Hematopoietic multipotent progenitor cell treated with erythropoietin and hydrocortisone succinate and interleukin-3 and kit ligand, for 6 days (in vitro differentiated cells): ENCODE results near the gene SIMC1.
A peak's percentile ranks its signal among the peaks of the same experiment; 100 is the strongest.
"Not testable (repeated sequence)": the region's sequence is repeated elsewhere in the genome, so short reads cannot be mapped to it uniquely, and the experiment has no call there.

Experiments
- DNase-seq: peaks from one replicate; pipeline ENCODE4 v3.0.0-alpha.2; 2015

SIMC1 gene

DNA sequence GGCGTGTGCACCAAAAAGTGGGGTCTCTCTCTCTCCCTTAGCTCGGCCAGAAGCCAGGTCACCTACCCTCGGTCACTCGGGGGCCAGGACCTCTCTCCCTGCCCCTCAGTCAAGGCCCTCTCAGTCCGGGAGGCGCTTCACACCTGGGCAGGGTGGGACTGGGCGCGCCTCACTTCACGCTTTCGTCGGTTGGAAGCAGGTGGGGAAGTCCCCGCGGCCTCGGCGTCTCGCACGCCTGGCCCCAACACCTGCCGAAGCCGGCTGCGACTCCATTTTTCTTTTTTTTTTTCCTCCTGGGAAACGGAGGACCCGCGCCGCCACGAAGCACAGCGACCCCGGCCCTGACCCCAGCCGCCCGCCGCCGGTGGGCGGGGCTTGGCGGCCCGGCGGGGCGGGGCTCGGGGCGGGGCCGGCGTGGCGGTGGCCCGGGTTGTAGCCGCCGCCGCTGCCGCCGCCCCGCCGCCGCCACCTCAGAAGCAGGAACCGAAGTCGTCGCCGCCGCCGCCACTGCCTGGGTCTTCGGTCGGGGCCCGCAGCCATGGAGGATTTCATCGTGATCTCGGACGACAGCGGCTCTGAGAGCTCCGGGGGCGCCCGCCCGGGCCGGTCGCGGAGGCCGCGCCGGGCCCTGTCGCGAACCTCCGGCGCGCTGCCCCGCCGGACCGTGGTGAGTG is at the start of gene SIMC1:
TSS of gene SIMC1 (plus strand) at position 454 of the 674 bp plus-strand sequence. CDS start at position 539, 85 bp downstream.
- peak; percentile 7 for DNase-seq

DNA sequence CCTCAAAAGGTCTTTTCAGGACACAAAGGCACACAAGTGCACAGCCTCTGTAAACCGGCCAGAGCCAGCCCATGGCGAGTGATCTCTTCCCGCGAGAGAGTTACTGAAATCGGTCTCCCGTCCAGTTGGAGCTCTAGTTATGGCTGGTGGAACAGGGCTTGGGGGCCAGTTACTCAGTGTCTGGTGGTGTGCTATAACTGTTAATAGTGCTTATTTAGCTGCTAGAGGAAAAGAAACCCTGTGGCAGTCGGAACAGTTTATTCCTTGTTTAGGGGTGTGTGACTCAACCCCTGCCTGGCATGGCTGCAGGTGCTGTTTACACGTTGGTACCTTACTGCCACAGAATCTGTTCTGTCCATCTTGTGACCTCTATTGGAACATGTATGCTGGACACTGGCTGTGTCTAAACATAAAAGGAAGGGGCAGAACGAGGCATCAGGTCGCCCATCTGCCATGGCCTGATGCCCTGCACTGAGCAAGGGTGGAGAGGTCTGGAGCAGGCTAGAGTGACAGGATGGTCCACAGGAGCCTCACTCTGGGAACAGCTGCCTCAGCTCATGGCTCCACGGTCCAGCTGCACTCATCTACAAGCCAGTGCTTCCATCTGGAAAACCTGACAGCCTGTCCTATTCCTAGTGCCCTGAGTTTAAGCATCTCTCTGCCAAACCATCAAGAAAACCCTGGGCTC is 49.6 kb upstream of the SIMC1 start:
- DNase-seq = no peak

DNA sequence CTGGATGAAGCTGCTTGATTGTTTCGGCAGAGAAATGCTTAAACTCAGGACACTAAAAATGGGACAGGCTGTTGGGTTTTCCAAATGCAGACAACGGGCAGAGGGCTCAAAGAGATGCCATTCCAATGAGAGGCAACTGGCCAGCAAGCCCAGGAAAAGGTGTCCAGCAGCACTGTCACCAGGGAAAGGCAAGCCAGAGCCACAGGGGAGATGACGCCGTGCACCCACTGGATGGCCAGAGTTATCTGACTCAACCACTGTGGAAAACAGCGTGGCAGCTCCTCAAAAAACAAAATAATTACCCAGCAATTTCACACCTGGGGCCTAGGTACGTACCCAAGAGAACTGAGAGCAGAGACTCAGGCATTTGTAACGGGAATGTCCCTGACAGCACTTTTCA is 48.4 kb upstream of the SIMC1 start:
- no peak for DNase-seq

DNA sequence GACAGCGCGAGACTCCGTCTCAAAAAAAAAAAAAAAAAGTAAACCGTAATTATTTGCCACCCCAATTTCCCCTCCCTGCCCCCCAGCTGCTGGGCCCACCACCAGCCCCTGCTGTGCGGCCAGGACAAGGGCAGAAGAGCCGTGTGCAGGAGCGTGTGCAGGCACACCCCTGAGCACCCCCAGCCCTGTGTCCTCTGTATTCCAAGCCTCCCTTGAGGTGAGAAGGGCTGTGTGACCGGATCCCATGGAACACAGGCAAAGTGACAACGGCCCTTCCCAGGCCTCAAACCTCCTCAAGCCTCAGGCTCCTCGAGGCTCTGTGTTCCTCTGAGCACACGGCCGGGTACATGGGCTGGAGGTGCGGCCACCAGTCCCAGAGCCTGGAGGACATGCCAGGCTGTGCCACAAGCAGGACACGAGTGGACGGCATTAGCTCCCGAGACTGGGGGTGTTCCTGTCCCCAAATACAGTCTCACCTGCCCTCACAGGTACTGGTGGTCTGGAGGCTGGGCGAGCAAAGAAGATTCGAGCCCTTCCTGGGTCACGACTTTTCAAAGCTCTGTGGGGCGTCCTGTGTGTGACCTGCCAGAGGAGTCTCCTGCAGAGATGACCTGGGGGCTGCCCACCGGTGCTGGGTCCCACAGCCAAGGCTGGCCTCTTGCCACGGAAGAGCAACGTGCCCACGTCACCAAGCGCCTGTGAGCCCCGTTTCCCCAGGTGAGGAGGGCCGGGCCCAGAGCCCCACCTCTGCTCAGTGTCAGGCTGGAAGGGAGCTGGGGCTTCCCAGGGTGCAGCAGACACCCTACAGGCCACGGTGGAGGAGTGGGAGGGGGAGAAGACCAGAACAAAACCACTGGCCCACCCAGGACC is 47.1 kb upstream of the SIMC1 start:
- no peak for DNase-seq

DNA sequence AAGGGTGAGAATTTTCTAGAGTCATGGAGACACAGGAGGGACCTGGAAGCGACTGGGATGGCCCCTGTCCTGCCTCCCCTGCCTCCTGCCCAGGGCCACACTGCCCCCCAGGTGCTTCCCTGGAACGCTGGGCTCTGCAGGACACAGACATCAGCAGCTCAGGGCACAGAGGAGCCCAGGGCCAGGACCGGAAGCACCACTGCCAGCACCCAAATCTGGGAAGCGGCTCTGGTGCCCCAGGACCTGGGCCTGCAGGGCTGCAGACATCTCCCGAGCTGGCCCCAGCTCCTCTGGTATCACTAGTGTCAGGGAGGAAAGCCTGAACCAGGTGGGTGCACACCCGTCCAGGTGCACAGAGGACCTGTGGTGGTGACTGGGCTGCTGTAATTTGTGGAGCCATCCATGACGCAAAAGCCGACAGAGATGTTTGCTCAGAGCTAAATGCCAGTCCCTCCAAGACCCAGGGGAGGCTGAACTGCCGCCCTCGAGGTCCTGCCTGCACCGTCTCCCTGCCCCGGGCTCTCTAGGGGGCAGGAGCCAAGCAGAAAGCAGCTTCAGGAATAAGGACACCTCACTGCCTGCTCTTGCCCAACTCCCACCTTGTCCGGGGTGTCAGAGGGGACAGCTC is 46.0 kb upstream of the SIMC1 start:
- no peak for DNase-seq

DNA sequence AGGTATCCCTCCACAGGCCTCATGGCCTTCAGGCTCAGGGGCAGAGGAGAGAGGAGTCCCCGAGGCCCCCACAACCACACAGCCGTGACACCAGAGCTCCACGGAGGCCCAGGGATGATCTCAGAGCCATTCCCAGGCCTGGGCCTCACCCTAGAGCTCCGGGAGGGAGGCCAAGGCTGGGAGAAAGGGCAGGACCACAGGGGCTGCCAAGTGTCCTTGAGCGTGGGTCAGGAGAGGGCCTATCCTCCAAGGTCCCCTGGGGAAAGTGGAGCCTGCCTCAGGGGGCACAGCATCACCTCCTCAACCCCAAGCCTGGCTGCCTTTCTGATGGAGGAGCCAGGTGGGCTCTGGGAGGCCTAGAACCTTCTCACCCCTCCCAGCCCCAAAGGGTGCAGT is 45.5 kb upstream of the SIMC1 start:
- DNase-seq = not testable (repeated sequence)

DNA sequence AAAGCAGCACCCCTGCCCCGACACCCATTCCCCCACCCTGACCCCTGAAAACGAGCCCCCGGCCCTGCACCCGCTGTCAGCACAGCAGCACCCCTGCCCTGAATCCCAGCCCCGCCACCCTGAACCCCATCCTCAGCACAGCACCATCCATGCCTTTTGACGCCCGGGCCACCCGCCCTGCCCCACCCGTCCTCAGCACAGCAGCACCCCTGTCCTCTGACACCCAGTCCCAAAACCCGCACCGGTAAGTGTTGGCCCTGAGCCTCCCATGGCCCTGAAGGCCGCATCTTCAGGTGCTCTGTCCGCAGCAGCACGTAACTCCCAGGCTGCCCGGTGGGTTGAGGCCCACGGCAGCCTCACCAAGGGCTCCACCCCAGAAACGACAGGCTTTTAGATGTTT is 44.6 kb upstream of the SIMC1 start:
- DNase-seq = not testable (repeated sequence)

DNA sequence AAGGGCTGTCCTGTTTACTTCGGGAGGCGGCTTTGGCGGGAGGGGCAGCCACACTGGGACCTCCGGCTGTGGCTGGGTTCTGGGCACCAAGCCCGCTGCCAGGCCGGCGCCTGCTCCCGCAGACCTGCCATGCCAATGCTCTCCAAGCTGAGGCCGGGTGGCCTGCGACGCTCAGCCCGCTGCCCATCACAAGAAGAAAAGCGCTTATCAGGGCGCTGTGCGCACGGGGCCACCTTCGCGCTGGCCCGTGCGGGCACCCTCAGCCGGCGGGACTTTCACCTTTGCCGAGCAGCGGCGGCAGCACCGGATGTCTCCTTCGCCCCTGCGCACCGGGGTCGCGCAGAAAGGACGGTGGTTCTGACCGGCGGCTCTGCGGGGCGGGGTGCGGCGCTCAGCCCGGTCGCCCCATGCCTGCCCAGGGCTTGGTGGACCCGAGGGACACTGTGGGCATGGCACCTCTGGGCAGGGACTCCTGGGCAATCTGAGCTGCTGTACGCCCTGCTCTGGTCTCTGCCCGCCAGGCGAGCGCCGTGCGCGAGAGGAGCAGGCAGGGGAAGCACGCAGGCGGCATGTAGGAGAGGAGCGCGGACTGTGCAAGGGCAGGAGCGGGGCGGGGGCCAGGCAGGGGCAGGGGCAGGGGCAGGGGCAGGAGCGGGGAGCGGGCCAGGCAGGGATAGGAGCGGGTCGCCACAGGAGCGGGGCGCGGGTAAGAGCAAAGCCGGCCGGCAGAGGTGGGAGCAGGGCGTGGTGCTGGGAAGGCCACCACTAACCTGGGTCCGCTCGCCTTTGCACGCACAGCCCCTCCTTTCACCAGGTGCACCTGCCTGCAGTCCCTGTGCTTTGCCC is 43.8 kb upstream of the SIMC1 start:
- peak; percentile 15 for DNase-seq

DNA sequence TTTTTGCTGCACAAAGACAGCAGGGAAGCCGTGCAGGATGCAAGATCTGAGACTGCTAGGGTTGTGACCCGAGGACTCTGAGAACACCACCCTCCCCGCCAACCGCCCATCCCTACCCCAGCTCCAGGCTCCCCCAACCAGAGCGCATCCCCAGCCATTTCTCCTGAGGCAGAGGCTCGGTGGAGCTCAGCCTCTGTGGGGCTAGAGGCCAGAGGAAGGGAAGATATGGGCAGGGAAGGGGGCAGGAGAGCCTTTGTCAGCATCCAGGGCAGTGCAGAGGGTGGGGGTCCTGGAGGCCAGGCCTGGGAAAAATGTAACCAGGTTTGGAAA is 43.2 kb upstream of the SIMC1 start:
- DNase-seq = not testable (repeated sequence)

DNA sequence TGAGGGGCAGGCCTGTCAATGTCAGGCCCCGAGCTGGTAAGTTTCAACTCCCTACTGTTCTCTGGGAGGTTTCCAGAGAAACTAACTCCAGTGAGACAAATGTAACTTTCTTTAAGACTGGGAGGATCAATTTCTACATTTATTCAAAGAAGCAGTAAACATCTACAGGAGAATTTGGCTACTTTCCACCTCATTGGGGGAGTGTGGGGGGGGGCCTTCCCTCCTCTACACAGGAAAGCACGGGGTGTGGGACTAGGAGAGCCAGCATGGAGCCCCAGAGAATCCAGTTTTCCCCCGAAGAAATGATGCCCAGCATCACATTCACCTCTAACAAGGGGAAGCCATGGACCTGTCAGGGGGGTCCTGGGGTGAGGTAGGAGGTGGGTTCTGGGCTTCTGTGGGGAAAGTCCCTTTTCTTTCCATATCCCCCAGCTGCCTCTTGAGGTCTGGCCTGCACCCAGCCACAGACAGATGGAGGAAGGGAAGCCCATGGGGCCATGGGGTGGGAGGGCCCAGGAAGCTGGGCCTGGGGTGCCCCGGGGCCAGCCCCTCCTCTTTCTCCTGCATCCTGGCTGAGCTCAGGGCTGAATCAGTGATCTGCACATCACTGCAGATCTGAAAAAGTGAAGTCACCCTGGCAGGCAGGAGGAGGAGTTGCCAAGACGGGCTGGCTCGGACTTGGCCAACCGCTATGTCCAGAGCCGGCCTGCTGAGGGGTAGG is 42.6 kb upstream of the SIMC1 start:
- not testable (repeated sequence) for DNase-seq

DNA sequence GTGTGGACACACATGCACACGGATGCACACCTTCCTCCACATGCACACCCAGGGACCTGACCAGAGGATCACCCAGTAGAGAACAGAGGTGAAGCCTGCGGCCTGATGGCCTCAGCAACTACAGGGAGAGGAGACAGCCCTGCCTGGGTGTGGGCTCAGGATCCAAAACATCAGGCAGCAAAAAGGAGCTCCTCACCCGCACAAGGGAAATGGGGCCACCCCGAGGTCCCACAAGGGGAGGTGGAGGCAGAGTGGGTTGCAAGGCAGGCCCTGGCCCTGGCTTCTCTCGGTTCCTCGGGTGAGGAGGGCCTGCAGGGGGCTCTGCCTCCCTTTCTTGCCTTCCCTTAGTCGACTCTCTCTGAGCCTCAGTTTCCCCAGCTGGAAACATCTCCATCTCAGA is 41.4 kb upstream of the SIMC1 start:
- DNase-seq = not testable (repeated sequence)

DNA sequence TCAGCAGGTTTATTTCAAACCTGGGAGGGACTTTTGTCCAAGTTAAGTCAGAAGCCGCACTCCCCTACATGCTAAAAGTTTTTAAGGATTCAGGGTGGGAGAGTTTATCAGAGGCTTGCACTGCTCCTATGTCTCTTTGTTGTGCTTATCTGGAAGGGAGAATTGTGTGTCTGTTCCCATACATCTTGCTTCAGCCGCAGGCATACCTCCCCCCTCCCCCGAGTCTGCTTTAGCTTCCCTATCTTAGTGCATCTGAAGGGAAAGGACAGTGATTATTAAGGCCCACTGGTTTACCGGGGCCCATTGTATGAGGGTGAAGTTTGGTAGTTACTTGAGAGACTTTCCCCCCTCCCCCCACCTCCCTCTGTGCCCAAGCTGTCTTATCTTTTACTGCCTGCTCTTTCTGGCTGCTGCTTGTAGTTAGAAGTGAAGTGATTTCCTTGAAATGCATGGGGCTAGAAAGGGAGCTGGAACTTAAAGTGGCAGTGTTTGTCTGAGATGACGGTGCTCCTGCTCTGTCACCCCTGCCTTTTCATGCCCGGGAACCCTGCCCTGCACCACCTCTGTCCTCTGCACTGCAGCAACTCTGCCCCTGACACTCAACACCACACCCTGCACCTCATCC is 40.9 kb upstream of the SIMC1 start:
- peak; percentile 83 for DNase-seq

DNA sequence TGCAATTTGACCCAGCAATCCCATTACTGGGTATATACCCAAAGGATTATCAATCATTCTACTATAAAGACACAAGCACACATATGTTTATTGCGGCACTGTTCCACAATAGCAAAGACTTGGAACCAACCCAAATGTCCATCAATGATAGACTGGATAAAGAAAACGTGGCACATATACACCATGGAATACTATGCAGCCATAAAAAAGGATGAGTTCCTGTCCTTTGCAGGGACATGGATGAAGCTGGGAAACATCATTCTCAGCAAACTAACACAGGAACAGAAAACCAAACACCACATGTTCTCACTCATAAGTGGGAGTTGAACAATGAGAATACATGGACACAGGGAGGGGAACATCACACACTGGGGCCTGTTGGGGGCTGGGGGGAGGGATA is 39.9 kb upstream of the SIMC1 start:
- DNase-seq = not testable (repeated sequence)

DNA sequence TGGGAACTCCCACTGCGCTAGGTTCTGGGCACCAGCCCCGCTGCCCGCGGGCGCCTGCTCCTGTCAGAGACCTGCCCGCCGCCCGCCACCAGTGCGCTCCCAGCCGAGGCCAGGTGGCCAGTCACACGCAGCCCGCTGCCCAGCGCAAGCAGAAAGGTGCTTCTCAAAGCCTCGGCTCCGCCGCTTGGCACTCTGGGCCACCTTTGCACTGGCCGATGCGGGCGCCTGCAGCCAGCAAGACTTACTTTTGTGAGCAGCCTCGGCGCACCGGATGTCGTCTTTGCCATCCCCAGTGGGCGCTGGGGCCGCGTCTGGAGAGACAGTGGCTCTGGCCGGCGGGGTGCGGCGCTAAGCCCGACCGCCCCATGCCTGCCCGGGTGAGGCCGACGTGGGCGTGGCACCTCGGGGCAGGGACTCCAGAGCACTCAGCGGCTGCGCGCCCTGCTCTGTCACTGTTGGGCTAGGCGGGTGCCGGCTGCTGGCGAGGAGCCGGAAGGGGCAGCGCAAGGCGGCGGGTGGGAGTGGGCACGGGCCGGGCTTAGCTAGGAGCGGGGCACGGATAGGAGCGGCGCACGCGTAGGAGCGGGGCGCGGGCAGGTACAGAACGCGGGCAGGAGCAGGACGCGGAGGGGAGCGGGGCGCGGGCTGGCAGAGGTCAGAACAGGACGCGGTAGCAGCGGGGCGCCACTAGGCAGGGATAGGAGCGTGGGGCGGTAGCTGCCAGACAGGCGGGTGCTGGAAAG is 39.1 kb upstream of the SIMC1 start:
- DNase-seq = peak; percentile 10

DNA sequence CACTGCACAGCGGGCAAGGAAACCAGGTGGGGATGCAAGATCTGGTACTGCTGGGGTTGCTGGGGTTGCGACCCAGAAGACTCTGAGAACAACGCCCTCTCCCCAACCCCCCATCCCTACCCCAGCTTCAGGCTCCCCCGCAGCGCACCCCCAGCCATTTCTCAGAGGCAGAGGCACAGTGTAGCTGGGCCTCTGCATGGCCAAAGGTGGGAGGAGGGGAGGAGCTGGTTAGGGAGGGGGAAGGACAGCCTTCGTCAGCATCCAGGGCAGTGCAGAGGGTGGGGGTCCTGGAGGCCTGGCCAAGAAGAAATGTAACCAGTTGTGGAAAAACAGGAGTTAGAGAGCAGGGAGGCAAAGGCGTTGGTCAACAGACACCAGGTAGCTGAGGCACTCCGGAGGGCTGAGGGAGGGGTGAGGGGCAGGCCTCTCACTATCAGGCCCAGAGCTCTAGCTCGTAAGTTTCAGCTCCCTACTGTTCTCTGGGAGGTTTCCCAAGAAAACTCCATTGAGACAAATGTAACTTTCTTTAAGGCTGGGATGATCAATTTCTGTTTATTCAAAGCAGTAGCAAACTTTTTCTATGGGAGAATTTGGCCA is 38.3 kb upstream of the SIMC1 start:
- DNase-seq = not testable (repeated sequence)

DNA sequence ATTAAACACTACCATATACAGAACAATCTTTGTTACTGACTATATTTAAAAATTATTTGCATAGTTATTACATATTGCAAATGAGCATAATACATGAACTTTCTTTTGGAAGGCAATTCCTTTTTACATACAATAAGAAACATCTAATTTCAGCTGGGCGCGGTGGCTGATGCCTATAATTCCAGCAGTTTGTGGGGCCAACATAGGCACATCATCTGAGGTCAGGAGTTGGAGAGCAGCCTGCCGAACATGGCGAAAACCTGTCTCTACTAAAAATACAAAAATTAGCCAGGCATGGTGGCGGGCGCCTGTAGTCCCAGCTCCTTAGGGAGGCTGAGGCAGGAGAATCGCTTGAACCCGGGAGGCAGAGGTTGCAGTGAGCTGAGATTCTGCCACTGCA is 36.4 kb upstream of the SIMC1 start:
- no peak for DNase-seq

DNA sequence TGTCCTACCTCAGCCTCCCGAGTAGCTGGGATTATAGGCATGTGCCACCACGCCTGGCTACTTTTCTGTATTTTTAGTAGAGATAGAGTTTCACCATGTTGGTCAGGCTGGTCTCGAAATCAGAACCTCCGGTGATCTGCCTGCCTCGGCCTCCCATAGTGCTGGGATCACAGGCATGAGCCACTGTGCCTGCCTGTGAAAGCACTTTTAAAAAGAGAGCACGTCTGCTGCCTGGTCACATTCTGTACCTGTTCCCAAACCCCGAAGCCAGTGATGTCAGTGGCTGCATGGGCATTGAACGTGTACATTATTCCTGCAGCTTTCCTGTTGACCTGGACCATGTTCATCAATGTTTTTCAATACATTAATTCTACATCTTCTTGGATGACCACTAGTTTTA is 35.1 kb upstream of the SIMC1 start:
- no peak for DNase-seq

DNA sequence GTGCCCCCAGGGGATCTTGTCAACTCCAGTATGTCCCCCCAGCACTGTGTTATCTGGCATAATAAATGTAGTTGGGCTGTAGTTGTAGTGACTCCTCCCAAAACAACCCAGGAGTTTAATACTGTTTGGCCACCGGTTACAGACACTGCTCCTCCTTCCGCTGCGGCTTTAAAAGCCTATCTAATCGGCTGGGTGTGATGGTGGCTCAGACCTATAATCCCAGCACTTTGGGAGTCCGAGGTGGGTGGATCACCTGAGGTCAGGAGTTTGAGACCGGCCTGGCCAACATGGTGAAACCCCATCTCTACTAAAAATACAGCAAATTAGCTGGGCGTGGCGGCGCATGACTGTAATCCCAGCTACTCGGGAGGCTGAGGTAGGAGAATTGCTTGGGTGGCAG is 34.7 kb upstream of the SIMC1 start:
- DNase-seq = not testable (repeated sequence)

DNA sequence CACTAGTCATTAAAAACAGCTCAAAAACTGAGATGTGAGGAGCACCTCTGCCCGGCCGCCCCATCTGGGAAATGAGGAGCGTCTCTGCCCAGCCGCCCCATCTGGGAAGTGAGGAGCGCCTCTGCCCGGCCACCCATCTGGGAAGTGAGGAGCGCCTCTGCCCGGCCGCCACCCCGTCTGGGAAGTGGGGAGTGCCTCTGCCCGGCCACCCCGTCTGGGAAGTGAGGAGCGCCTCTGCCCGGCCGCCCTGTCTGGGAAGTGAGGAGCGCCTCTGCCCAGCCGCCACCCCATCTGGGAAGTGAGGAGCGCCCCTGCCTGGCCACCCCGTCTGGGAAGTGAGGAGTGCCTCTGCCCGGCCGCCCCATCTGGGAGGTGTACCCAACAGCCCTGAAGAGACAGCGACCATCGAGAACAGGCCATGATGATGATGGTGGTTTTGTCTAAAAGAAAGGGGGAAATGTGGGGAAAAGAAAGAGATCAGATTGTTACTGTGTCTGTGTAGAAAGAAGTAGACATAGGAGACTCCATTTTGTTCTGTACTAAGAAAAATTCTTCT is 23.7 kb upstream of the SIMC1 start:
- not testable (repeated sequence) for DNase-seq
